Measurements from ENCODE around the gene BBS9.

Gene BBS9

DNA sequence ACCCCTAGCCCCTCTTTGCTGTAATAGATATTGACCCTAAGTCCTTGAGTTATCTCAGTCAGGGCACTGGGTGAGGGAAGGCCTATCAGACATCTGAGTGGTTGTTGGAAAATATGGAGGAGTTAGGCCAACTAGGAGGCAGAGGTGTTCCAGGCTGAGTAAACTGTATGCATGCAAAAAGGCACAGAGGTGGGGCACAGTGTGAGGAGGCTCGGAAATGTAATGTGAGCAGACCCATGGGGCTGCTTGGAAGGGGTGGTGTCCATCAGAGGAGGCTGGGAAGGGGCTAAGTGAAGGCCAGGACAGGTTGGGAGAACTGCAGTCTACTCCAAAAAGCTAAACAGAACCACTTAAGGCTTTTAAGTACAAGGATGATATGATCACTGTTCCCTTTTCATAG is 452.7 kb downstream of the BBS9 start:
- no peak for TF ChIP-seq POLR2AphosphoS5 (IDR thresholded peaks at IDR 0.05; ENCODE audit: low read depth, low read length)
- no peak for TF ChIP-seq TAF1 (IDR thresholded peaks at IDR 0.05; ENCODE audit: borderline replicate concordance, insufficient read depth, low read length)
- TF ChIP-seq FOXP2 (optimal IDR thresholded peaks at IDR 0.05; ENCODE audit: borderline replicate concordance, extremely low read depth, extremely low read length, insufficient read depth) = no peak
- TF ChIP-seq, protein P1, sequence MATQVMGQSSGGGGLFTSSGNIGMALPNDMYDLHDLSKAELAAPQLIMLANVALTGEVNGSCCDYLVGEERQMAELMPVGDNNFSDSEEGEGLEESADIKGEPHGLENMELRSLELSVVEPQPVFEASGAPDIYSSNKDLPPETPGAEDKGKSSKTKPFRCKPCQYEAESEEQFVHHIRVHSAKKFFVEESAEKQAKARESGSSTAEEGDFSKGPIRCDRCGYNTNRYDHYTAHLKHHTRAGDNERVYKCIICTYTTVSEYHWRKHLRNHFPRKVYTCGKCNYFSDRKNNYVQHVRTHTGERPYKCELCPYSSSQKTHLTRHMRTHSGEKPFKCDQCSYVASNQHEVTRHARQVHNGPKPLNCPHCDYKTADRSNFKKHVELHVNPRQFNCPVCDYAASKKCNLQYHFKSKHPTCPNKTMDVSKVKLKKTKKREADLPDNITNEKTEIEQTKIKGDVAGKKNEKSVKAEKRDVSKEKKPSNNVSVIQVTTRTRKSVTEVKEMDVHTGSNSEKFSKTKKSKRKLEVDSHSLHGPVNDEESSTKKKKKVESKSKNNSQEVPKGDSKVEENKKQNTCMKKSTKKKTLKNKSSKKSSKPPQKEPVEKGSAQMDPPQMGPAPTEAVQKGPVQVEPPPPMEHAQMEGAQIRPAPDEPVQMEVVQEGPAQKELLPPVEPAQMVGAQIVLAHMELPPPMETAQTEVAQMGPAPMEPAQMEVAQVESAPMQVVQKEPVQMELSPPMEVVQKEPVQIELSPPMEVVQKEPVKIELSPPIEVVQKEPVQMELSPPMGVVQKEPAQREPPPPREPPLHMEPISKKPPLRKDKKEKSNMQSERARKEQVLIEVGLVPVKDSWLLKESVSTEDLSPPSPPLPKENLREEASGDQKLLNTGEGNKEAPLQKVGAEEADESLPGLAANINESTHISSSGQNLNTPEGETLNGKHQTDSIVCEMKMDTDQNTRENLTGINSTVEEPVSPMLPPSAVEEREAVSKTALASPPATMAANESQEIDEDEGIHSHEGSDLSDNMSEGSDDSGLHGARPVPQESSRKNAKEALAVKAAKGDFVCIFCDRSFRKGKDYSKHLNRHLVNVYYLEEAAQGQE (IDR thresholded peaks at IDR 0.05; ENCODE audit: insufficient read depth in 1 of 2, low read depth in 2 of 2, low read length in 2 of 2) = no peak
- no peak for TF ChIP-seq SIN3A (IDR thresholded peaks at IDR 0.05; ENCODE audit: borderline replicate concordance, insufficient read depth, low read length)

DNA sequence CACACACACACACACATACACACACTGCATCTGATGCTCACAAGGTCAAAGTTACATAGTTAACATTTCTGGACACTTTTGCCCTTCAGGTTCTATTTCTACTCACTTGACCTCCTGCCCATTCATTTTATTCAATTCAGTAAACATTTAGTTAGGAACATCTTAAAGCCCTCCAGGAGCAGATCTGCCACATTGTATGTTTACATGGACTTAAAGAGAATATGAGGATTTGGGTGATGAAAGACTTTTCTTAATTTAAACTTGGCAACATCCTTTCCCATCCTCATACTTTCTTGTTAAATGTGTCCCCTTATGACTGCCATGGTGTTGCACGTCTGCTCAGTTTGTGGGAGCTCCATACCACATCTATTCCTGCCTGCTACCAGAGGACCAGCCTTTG is 453.2 kb downstream of the BBS9 start:
- TF ChIP-seq SIN3A (IDR thresholded peaks at IDR 0.05; ENCODE audit: borderline replicate concordance, insufficient read depth, low read length) (no peak), FOXP2 (optimal IDR thresholded peaks at IDR 0.05; ENCODE audit: borderline replicate concordance, extremely low read depth, extremely low read length, insufficient read depth) (no peak)
- TF ChIP-seq, protein P1 (IDR thresholded peaks at IDR 0.05; ENCODE audit: insufficient read depth in 1 of 2, low read depth in 2 of 2, low read length in 2 of 2) = no peak

DNA sequence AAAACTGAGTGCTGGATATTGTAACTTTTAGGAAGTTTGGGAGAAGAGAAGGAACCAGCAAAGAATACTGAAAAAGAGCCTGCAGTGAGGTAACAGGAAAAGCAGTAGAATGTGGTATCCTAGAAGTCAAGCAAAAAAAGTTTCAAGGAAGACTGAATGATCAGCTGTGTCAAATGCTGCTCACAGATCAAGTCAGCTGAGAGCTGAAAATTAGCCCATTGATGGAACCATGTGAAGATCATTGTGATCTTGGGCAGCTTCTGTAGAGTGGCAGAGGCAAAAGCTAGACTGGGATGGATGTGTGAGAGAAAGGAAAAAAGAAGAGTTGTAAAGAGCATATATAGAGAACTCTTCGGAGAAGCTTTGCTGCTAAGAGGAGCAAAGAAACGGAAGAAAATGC is 460.5 kb downstream of the BBS9 start:
- TF ChIP-seq POLR2AphosphoS5 (IDR thresholded peaks at IDR 0.05; ENCODE audit: low read depth, low read length) = no peak
- TF ChIP-seq TAF1 (IDR thresholded peaks at IDR 0.05; ENCODE audit: borderline replicate concordance, insufficient read depth, low read length) = no peak
- TF ChIP-seq, protein P1 (IDR thresholded peaks at IDR 0.05; ENCODE audit: insufficient read depth in 1 of 2, low read depth in 2 of 2, low read length in 2 of 2) = no peak
- no peak for TF ChIP-seq FOXP2 (optimal IDR thresholded peaks at IDR 0.05; ENCODE audit: borderline replicate concordance, extremely low read depth, extremely low read length, insufficient read depth)
- no peak for TF ChIP-seq SIN3A (IDR thresholded peaks at IDR 0.05; ENCODE audit: borderline replicate concordance, insufficient read depth, low read length)

DNA sequence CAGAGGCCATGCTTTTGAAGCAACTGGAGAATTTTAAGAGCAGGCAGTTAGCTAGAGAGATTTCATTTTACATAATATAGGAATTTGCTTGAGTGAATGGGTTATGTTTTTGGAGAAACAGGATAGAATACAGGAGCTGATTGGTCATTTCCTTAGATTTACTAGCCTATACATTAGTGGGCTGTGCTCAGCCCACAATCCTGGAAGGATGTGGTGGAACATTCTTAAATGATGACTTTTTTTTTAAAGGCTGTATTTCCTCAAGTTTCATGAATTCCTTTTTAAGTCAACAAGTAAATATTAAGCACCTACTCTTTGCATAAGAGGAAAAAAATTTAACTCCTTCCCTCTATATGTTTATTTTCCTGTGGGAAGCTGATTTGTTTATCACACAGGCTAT is 461.6 kb downstream of the BBS9 start:
- TF ChIP-seq FOXP2 (optimal IDR thresholded peaks at IDR 0.05; ENCODE audit: borderline replicate concordance, extremely low read depth, extremely low read length, insufficient read depth) = no peak
- TF ChIP-seq TAF1 (IDR thresholded peaks at IDR 0.05; ENCODE audit: borderline replicate concordance, insufficient read depth, low read length) = no peak
- TF ChIP-seq, protein P1 (IDR thresholded peaks at IDR 0.05; ENCODE audit: insufficient read depth in 1 of 2, low read depth in 2 of 2, low read length in 2 of 2) = no peak

DNA sequence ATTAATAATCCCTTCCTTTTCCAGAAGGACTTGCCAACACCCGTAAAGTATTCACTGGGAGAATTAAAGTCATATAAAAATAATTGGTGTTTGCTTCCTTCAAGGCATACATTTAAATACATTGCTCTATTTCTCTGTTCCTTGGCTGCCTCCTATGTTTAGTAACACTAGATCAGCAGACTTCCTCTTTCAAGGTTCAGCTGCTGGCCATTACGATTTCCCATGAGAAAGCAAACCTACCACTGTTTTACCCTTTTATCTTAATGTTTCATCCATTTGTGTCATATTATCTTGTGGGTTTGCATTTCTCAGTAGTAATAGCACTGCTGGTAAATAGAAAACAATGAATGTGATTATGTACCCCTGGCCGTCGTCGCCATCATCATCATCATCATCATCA is 462.1 kb downstream of the BBS9 start:
- TF ChIP-seq, protein P1 (IDR thresholded peaks at IDR 0.05; ENCODE audit: insufficient read depth in 1 of 2, low read depth in 2 of 2, low read length in 2 of 2) = no peak
- TF ChIP-seq POLR2AphosphoS5 (IDR thresholded peaks at IDR 0.05; ENCODE audit: low read depth, low read length) (no peak), FOXP2 (optimal IDR thresholded peaks at IDR 0.05; ENCODE audit: borderline replicate concordance, extremely low read depth, extremely low read length, insufficient read depth) (no peak), TAF1 (IDR thresholded peaks at IDR 0.05; ENCODE audit: borderline replicate concordance, insufficient read depth, low read length) (no peak), SIN3A (IDR thresholded peaks at IDR 0.05; ENCODE audit: borderline replicate concordance, insufficient read depth, low read length) (no peak)
